GM12874 (cell line): ENCODE data around the gene GAA.

Source experiments
- CTCF ChIP-seq: IDR thresholded peaks from 2 replicates; pipeline ENCODE4 v1.5.1; 2011; ENCODE audit warnings: low read depth, mild to moderate bottlenecking, control low read depth, low read length, moderate library complexity; ENCODE audit not compliant: insufficient read depth

Gene GAA

GRCh38 chr17:80101011-80101945, at the start of gene GAA:
TSS of gene GAA (plus strand) at chr17:80101581. CDS start at chr17:80104587, 3,006 bp downstream.
- peak; percentile 94 for TF ChIP-seq CTCF

DNA sequence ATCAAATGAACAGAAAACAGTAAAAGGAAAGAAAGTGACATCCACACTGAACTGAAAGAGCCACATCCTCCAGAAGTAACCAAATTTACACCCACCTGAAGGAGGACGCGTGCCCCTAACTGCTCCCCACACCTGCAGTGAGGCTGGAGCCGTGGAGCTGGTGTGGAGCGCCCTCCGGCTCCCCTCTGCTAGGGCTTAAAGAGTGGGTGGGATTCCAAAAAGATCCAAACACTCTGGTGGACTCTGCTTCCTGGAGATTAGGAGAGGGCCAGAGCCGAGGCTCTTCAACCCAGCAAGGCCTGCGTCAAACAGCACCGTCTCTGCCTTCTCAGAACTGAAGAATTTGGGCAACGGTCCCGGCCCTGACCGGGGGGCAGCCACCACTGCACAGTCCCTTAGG, 49.7 kb upstream of the GAA start:
- no peak for TF ChIP-seq CTCF

- TF ChIP-seq CTCF, result no peak
Observed at GRCh38 chr17:80053102-80053501, 48.3 kb upstream of the GAA start.

- no peak for TF ChIP-seq CTCF
Observed at GRCh38 chr17:80055597-80055996, 45.8 kb upstream of the GAA start.

- no peak for TF ChIP-seq CTCF
Observed at GRCh38 chr17:80058311-80058955, 42.9 kb upstream of the GAA start.

- no peak for TF ChIP-seq CTCF
Observed at GRCh38 chr17:80060644-80061043, 40.7 kb upstream of the GAA start.

DNA sequence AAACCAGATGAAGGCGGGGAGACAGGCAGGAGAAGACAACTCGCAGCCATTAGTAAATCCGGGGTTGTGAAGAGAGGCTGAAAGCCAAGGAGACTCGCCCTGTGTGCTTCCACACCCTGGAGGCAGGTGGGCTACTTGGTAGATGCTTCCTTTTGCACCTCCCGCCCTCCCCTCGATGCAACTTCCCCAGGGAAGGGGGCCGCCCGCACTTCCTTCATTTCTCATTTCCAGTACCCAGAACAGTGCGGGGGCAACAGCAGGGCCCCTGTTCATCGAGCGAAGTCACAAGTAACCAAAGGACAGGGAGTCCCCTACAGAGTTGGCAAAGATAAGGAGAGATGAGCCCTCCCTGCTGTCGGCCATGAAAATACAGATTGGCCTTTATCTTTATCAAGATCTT, 40.0 kb upstream of the GAA start:
- no peak for TF ChIP-seq CTCF
